Right forelimb (tissue), 1 donor: Measurements from ENCODE around the gene MS4A4E.
A peak's percentile ranks its signal among the peaks of the same experiment; 100 is the strongest.
"Not testable (repeated sequence)": the region's sequence is repeated elsewhere in the genome, so short reads cannot be mapped to it uniquely, and the experiment has no call there.

Experiments
- DNase-seq: peaks from one replicate; pipeline ENCODE4 v3.0.0-alpha.2; 2018

MS4A4E gene

DNA sequence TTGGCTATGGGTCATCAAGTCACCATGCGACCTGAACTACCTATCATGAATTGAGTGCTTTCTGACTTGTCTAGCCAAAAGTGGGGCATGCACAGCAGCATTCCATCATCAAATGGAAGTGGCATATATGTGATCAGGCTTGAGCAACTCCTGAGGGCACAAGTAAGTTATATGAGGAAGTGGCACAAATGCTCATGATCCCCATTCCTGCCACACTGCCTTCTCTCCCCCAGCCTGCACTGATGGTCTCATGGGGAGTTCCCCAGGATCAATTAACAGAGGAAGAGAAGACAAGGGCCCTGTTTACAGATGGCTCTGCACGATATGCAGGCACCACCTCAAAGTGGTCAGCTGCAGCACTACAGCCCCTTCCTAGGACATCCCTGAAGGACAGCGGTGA is 21.8 kb downstream of the MS4A4E start:
- DNase-seq: no peak

DNA sequence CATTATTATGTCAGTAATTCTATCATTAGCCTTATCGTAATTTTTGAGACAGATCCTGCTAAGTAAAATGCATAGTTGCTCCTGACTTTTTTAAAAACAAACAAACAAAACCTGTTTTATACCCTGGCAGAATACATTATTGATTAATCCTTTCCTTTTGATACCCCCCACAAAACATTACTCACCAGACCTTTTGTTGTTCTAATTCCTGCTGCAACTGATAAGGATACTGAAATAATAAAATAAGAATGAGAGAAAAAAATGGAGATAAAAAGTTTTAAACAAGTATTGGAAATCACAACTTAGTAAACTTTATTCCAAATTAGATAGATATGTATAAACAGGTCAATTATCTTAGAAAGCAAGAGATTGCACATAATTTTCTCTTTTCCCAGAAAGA is 28.6 kb downstream of the MS4A4E start:
- no peak for DNase-seq

DNA sequence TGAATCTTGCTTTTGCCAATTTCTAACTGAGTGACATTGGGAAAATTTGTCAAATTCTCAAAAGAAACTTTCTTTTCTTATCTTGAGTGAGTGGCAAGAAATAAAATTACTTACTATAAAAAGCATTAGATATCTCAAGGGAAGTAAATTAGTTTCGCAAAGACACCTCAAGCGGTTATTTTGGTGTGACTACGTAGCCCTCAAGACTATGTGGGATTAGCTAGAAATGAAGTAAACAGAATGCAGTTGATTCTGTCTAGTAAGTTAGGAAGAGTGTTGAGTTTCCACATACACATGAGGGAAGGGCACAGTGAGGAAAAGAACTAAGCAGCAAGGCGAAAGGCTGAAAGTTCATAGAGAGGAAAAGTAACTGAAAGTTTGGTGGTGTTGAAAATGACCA is 31.7 kb downstream of the MS4A4E start:
- DNase-seq: no peak

DNA sequence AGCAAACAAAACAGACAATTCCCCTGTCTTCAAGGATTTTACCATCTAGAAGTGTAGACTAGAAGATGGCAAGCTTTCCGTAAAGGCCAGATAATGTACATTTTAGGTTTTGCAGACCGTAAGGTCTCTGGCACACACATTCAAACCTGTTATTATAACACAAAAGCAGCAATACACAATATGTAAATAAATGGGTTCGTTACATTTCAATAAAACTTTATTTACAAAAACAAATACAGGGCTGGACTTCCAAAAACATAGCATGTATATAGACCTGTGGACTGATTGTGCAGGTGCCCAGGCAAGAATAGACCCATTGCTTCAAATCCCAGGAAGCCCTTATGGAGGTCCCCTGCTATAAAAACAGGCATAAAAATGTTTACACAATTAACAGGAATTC is 33.0 kb downstream of the MS4A4E start:
- DNase-seq: no peak

DNA sequence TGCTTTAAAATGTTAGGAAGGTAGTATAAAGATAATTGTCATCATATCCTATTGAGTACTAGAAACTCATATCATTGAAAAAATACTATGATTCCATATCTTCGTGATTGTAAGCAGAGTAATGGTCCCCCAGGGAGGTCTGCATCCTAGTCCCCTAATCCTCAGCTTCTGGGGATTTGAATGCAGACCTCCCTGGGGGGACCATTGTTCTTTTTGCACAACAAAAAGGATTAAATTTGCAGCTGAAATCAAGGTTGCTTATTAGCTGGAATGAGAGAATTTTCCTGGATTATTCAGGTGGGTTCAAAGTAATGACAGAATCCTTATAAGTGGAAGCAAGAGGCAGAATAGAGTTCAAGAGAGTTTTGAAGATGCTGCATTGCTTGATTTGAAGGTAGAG is 34.0 kb downstream of the MS4A4E start:
- no peak for DNase-seq

DNA sequence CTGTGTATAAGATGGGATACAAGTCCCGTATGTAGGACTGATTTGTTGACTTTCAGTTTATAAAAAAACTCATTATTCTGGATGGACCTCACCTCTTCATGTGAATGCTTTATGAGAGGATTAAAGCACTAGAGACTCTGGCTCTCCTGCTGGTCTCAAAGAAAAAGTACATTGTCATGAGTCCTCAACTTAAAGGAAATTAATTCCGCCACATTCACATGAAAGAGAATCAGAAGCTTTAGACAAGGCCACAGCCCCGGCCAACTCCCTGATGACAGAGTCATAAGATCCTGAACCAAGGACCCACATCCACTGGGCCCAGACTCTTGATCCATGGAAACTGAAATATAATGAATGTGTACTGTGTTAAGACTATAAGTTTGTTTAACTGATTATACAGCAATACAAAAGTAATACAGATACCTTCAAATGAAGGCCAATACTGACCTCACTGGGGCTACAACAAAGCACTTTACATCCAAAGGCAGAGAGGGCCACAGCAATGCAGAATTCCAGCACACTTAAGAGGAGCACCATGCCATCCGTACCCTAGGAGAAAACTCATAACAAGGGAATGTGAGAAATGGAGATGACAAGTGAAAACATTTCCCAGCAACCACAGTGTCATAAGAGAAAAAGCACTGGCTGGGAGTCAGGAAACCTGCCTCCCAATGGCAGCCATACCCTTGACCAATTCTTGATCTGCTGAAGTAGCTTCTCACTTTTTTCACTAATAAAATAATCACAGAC is 34.6 kb downstream of the MS4A4E start:
- no peak for DNase-seq

DNA sequence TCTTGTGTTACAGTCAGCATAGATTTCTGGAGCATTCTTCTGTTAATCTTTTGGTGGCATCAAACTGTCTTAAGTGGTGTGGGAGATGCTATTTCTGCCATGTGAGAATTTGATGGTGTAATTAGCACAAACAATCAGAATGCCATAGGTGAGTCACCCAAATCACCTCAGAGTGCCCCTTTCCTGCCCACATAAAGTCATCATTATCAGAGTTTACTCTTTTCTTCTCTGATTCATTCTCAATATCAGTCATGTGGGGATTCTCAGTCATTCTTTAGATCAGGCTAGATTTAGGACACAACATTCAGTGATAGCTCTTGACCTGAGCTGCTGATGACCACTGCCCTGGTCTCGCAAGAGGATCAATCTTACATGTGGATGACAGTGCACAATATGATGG is 36.3 kb downstream of the MS4A4E start:
- DNase-seq: no peak

DNA sequence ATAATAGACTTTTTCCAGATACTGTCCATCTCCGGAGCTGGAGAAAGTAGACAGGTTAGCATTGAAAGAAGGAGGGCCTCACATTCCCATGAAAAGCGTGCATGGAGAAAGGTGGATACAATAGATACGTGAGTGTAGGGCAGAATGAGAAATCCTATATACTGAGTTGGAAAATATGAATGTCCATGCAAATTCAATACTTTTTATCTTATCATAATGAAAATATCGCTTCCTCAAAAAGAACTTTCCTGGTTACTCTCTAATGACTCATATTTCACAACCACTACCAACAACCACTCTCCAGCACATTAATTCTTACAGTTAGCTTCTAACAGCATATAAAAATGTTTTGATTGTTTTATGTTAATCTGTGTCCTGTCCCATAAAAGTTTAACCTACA is 38.0 kb downstream of the MS4A4E start:
- DNase-seq: no peak

DNA sequence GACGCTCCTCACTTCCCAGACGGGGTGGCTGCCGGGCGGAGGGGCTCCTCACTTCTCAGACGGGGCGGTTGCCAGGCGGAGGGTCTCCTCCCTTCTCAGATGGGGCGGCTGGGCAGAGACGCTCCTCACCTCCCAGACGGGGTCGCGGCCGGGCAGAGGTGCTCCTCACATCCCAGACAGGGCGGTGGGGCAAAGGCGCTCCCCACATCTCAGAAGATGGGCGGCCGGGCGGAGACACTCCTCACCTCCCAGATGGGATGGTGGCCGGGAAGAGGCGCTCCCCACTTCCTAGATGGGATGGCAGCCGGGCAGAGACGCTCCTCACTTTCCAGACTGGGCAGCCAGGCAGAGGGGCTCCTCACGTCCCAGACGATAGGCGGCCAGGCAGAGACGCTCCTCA is 41.6 kb downstream of the MS4A4E start:
- not testable (repeated sequence) for DNase-seq

DNA sequence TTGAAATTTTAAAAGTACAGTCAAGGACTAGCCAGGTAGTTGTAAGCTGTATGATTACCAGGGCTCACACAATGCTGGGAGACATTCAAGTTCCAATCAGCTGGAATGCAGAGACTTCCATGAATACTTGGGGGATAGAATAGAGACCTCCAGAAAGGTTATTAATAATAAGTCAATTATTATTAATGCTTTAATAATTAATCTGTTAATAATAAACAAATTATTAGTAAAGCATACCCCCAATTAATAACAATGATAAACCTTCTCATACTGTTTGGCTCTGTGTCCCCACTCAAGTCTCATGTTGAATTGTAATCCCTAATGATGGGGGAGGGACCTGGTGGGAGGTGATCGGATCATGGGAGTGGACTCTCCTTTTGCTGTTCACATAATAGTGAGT is 45.5 kb downstream of the MS4A4E start:
- no peak for DNase-seq

DNA sequence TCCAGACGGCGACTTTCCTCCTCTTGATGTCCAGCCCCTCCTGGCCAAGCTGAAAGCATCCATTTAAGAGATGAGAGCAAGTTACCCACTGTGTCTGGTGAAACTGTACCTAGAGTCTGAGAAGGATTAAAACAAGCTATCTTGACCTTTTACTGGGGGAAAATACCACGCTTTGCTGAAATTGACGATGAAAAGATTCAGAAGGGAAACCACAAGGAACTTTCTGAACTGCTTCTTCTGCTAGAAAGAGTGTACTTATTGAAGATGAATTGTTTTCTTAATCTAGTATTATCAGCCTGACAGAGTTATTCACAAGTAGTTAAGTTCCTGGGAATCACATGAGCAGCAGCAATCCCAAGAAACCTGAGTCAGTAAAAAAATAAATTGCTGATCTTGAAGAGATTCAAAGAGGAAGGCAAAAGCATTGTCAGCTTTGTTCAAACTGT is 47.0 kb downstream of the MS4A4E start:
- no peak for DNase-seq

DNA sequence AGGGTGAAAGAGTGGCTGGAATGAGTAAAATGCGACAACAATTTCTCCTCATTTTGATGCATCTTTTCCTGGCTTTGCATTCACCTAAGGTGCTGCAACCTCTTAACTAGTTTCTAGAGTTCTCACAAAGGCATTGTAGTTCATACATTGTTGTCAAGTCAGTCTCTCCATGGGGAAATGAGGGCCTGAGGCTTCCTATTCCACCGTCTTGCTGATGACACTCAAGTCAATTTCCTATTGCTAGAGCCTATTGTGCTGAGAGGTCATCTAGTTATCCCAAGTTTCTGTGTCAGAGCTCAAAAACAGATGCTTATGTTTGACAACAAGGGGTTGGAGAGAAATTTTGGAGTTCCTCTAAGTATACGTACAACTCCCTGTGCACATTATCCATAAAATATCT is 48.4 kb downstream of the MS4A4E start:
- DNase-seq: no peak

DNA sequence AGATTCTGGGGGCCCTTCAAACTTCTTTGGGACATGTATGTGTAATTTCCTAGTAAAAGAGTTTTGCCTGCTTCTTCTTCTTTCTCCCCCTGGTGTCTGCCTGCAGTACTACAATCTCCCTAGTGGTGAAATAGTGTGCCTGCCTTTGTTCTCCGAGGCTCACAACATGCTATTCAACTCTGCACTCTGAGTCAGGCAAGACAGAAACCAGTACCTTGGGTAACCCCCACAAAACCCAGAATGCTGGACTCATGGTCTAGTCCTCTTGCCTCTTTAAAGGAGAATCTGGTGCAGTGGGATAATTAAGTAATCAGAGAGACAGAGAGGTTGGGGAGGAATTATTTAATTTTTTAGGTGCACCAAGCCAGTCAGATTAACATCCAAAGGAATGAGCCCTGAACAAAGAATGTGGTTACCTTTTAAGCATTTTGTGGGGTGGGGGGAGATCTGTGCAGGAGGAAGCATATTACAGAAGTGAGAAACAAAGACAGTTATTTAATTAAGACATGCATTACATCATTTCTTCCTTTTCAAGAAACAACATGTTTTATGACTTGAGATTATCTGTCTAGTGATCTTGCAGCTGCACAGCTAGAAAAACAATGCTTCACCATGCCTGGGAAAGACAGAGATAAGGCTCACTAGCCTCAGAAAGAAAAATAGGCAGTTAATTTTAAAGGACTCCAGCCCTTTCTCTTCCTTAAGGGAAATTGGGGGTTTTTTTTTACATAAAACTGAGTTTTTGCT is 49.1 kb downstream of the MS4A4E start:
- peak; percentile 49 for DNase-seq

DNA sequence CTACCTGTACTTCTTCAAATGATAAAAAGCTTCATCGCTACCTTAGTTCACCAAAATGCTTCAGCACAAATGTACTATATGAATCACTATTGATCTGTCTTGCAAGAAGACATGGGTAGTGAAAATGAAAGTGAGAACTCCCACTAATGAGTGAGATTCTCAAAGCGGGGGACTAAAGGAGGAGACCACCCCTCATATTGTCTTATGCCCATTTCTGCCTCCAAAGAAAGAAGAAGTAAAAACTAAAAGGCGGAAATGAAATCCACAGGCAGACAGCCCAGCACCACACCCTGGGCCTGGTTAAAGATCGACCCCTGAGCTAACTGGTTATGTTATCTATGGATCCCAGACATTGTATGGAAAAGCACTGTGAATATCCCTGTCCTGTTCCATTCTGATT is 50.4 kb downstream of the MS4A4E start:
- not testable (repeated sequence) for DNase-seq

DNA sequence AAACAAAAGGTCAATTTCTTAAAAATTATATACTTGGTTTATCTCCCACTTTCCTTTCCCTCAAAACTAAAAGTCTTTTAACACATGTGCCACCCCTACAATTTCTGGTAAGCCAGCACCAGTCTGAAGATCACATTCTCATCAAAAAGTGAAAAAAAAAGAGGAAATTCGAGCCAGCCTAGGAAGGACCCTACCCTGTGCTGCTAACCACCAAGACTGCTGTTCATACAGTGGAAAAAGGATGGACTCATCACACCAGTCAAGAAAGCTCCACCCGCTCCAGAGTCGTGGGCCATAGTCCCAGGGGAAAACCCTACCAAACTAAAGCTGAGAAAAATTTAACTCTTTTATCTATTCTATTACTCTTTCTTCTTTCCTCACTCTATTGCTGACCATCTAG is 54.5 kb downstream of the MS4A4E start:
- not testable (repeated sequence) for DNase-seq

DNA sequence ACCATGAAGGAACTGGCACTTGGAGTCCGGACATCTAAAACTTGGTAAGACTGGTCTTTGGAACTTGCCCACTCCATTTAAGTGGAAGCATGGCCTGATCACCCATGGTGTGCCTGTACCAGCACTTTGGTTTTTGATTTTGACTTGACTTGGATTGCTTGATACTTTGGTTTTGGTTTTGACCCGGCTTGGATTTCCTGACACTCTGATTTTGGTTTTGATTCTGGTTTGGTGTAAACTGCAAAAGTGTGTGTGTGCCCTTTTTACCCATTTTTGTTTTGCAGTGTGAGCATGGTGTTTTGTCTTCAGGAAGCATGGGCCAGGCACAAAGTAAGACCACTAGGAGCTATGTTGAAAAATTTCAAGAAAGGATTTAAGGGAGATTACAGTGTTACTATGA is 56.8 kb downstream of the MS4A4E start:
- not testable (repeated sequence) for DNase-seq

DNA sequence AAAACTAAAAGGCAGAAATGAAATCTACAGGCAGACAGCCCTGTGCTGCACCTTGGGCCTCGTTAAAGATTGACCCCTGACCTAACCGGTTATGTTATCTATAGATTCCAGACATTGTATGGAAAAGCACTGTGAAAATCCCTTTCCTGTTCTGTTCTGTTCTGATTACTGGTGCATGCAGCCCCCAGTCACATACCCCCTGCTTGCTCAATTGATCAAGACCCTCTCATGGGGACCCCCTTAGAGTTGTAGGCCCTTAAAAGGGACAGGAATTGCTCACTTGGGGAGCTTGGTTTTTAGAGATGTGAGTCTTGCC is 57.5 kb downstream of the MS4A4E start:
- DNase-seq: not testable (repeated sequence)

DNA sequence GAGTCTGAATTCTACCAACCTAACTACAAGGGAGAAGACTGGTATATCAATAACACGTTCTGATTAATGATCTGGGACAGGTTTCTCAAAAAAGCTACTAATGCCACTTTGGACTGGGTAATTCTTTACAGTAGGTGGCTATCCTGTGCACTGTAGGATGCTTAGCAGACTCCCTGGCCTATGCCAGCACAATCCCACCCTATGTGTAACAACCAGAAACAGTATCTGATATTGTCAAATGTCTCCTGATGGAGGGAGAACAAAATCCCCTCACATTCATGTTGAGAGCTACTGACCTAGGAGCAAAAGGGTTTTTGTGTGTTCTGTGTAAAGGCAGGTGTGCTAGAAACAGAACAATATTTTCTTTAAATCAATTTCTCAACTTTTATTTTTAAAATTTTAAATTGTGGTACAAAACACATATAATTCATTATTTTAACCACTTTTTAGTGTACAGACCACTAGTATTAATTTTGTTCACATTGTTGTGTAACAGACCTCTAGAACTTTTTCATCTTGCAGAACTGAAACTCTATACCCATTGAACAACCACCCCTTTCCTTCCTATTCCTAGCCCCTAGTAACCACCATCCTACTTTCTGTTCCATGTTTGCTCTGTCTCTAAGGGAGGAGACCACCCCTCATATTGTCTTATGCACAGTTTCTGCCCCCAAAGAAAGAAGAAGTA is 58.0 kb downstream of the MS4A4E start:
- DNase-seq: no peak

DNA sequence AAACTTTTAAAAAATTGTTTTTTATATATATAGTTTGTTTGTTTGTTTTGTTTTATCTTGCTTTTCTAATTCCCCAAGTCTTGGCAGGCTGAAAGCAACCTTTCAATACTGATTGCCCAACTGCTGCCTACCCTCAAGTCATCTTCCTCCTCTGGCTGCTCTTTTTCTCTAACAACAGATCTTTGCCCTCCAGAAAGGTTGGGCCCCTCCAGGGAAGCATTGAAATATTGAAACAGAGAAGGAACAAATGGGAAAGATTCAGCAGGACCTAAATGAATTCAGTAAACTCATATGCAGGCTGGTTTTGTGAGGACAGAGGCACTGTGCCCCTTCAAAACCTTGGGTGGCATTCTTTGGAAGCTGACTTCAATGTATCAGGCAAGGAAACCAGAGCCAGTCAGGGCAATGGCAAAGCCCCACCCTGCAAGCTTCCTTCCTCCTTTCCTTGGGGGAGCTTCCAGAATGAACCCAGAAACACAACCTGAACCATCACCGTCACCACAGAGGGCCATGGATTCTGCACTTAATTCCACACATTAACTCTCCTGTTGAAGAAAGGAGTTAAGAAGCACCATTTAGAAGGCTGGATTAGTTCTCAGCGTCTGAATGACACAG is 59.2 kb downstream of the MS4A4E start:
- DNase-seq: no peak

DNA sequence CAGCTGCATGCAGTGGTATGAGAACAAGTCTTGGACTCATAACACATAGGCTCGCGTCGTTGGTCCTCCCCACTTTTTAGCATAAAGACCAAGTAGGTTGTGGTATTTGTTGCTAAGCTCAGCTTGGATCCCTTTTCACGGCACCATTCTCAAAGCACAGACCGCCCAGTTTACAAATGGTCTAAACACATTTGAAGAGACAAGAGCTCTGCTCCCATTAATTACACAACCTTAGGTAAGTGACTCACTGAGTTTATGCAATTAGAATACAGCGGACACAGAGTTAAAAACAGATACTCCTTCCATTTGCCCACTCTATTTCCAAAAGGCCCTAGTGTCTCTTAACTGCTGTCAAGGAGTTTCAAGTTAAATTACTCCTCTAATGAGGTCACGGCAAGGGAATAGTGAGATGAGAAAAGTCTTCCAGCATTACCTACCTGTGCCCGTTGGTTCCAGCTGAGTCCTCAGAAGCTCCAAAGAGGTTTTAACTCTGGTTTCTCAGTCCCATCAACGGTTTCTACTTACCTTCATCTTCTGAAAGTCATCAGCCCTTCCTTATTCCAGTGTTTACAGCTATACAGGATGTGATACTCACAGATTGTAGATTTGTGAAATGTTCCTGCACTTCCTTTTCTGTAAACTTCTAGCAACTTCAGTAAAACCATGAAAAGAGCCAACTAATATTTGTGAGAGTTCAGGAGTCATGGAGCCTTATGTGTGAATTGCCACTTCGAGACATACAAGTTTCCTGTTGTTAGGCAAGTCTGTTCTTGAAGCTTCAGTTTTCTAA is 60.2 kb downstream of the MS4A4E start, which contains the start of gene MS4A6A:
Gene MS4A6A, minus strand, starts transcription at position 543 of the 790 bp plus-strand sequence. CDS start 1,356 bp downstream, outside the sequence.
- DNase-seq: no peak

DNA sequence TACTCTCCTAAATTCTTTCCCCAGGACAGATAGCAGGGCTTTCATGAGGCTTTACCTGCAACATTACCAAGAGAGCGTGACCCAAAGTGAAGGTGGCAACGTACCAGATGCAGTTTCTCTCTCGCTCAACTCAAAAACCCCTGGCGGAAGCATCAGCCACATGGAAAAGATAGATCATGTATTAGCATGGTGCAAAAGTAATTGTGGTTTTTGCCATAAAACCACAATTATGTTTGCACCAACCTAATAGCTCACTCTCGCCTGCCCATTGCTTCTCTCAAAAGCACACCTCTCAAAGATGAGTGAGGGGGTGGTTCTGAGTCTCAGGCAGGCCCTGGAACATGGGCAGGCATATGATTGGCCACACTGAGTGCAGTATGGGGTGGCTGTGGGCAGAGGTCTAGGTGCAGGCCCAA is 67.1 kb downstream of the MS4A4E start:
- no peak for DNase-seq

DNA sequence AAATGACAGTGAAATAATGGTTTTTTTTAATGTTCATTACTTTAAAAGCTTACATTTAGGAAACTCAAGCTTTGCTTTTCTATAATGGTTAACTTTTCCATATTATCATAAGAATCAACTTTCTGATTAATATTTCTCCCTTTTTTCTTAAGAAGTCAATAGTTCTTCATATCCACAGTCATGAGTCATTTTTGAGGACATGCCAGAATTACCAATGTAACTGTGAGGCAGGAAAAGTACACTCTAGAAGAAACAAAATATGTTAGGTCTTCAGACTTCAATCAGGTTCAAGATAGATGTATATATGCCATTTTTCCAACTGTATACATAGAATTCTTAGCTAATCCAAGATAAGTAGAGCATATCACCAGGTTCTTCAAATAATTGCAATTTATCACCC is 70.9 kb downstream of the MS4A4E start:
- no peak for DNase-seq

DNA sequence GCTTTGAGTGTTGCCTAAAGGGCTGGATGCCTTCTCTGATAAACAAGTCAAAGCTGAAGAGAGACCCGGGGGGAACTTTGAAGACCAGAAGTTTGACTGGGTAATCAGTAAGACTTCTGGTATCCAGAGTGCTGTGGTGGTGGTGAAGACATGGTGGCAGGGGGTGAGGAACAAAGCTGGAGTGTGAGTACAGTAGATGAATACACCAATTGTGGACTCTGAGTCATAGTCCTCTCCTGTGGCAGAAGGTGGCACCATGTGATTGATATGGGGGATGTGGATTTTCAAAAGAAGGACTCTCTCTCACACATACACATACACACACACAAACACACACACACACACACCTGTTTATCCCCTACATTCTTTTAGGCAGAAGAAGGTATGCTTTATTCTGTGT is 72.4 kb downstream of the MS4A4E start:
- DNase-seq: no peak
